SU-DHL-6 (cell line): Measurements from ENCODE around the gene CEP295NL.

Source experiments
- H2AFZ ChIP-seq: fragments of 200-600 bp; sonication (generic); 2 replicates; pipeline ENCODE4 v1.6.1; 2014; ENCODE audit warnings: low read depth, mild to moderate bottlenecking, moderate library complexity, mixed read lengths, antibody characterized with exemption, low read length; ENCODE audit not compliant: severe bottlenecking
- H3F3A ChIP-seq: fragments of 200-600 bp; shearing (Covaris generic); 2 replicates; pipeline ENCODE4 v1.6.0; 2016; ENCODE audit warnings: antibody characterized with exemption, mild to moderate bottlenecking; ENCODE audit not compliant: insufficient read depth
- H3K27ac ChIP-seq: fragments of 200-600 bp; sonication (generic); 2 replicates; pipeline ENCODE4 v1.5.1; 2016; ENCODE audit warnings: low read depth, mild to moderate bottlenecking, low read length, moderate library complexity, mixed read lengths
- H3K27me3 ChIP-seq: fragments of 200-600 bp; sonication (generic), shearing (Covaris generic); 2 replicates; pipeline ENCODE4 v1.6.0; 2014; ENCODE audit warnings: mild to moderate bottlenecking, low read length
- H3K36me3 ChIP-seq: fragments of 200-600 bp; sonication (generic); 2 replicates; pipeline ENCODE4 v1.6.1; 2014; ENCODE audit warnings: mild to moderate bottlenecking, low read length, mixed read lengths
- H3K4me2 ChIP-seq: fragments of 300-600, 200-600 bp; shearing (Covaris generic), sonication (generic); 2 replicates; pipeline ENCODE4 v1.6.0; 2014; ENCODE audit warnings: low read length, low read depth, mild to moderate bottlenecking; ENCODE audit not compliant: poor library complexity, severe bottlenecking
- H3K4me3 ChIP-seq: fragments of 200-600 bp; sonication (generic); 2 replicates; pipeline ENCODE4 v1.5.1; 2014; ENCODE audit warnings: antibody characterized with exemption, low read length, mild to moderate bottlenecking, mixed read lengths; ENCODE audit not compliant: insufficient read depth, poor library complexity, severe bottlenecking
- H3K79me2 ChIP-seq: fragments of 200-600 bp; sonication (generic); 2 replicates; pipeline ENCODE4 v1.6.1; 2014; ENCODE audit warnings: mild to moderate bottlenecking, low read length, moderate library complexity; ENCODE audit not compliant: insufficient read depth
- H3K9ac ChIP-seq: fragments of 200-600 bp; sonication (generic); 2 replicates; pipeline ENCODE4 v1.7.0; 2014; ENCODE audit warnings: mild to moderate bottlenecking, low read length
- H3K9me2 ChIP-seq: fragments of 200-600 bp; sonication (generic); replicated peaks from 2 replicates; pipeline ENCODE4 v1.6.1; 2014; ENCODE audit warnings: low read length; ENCODE audit not compliant: insufficient read depth
- H3K9me3 ChIP-seq: fragments of 200-600 bp; sonication (generic); 2 replicates; pipeline ENCODE4 v1.6.1; 2014; ENCODE audit warnings: low read length, mixed read lengths; ENCODE audit not compliant: insufficient read depth
- H4K20me1 ChIP-seq: fragments of 200-600 bp; sonication (generic); 2 replicates; pipeline ENCODE4 v1.6.1; 2014; ENCODE audit warnings: low read depth, mild to moderate bottlenecking, antibody characterized with exemption, low read length, moderate library complexity, mixed read lengths
- EZH2phosphoT487 ChIP-seq: fragments of 200-600 bp; sonication (generic), shearing (Covaris generic); conservative IDR thresholded peaks from 2 replicates; pipeline ENCODE4 v1.6.1; 2018; ENCODE audit warnings: mild to moderate bottlenecking, antibody characterized with exemption, low read length, moderate library complexity, mixed read lengths
- TF ChIP-seq, protein P1 (sequence below): fragments of 200-600 bp; sonication (generic); IDR thresholded peaks from one replicate; pipeline ENCODE4 v1.5.1; 2017; ENCODE audit warnings: antibody characterized with exemption, mild to moderate bottlenecking, low read length, moderate library complexity; ENCODE audit not compliant: insufficient read depth, poor library complexity, severe bottlenecking

The CEP295NL gene

DNA sequence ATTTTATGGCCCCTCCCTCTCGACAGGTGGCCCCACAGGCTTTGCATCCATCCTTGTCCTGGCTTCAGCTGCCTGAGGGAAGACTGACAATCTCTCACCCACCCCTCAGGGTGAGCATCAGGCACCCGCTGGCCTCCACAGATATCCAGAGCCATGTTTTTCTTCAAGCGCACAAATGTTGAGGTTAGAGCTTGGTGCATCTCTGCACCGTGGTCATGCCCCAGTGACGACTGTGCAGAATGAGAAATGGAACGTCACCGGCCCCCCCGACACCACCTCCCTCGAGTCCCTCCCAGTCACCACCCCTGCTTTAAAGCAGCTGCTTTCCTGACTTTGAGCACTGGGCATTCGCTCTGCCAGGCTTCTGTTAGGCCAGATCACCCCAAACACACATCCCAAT lies 42.0 kb upstream of the CEP295NL start:
- no peaks in the 10 kb centered on the region for H3K36me3 ChIP-seq
- no peaks in the 10 kb centered on the region for H3K9me2 ChIP-seq
- no peak overlapping the region for H3K27ac ChIP-seq

DNA sequence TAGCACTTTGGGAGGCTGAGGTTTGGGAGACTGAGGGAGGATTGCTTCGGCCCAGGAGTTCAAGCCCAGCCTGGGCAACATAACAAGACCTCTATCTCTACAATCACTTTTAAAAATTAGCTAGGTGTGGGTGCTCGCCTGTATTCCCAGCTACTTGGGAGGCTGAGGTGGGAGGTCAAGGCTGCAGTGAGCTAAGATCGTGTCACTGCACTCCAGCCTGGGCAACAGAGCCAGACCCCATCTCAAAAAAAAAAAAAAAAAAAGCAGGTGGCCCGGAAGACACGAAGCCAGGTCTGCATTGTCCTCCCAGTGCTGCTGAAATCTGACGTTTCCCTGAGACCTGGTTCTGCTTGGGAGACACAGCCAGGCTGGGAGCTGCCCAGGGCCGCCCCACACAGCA lies 41.0 kb upstream of the CEP295NL start:
- H3K9me2 ChIP-seq, result no peaks in the 10 kb centered on the region
- no peaks in the 10 kb centered on the region for H3K9me3 ChIP-seq
- H3K27ac ChIP-seq, result no peak overlapping the region
- no peaks in the 10 kb centered on the region for H3F3A ChIP-seq
- H3K36me3 ChIP-seq, result no peaks in the 10 kb centered on the region
- H2AFZ ChIP-seq, result no peak overlapping the region
- H3K27me3 ChIP-seq, result no peaks in the 10 kb centered on the region; the same call in 1 of the 2 replicates
- H3K4me2 ChIP-seq, result no peak overlapping the region
- no peaks in the 10 kb centered on the region for H3K79me2 ChIP-seq
- no peaks in the 10 kb centered on the region for H4K20me1 ChIP-seq
- TF ChIP-seq, protein P1, sequence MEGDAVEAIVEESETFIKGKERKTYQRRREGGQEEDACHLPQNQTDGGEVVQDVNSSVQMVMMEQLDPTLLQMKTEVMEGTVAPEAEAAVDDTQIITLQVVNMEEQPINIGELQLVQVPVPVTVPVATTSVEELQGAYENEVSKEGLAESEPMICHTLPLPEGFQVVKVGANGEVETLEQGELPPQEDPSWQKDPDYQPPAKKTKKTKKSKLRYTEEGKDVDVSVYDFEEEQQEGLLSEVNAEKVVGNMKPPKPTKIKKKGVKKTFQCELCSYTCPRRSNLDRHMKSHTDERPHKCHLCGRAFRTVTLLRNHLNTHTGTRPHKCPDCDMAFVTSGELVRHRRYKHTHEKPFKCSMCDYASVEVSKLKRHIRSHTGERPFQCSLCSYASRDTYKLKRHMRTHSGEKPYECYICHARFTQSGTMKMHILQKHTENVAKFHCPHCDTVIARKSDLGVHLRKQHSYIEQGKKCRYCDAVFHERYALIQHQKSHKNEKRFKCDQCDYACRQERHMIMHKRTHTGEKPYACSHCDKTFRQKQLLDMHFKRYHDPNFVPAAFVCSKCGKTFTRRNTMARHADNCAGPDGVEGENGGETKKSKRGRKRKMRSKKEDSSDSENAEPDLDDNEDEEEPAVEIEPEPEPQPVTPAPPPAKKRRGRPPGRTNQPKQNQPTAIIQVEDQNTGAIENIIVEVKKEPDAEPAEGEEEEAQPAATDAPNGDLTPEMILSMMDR, result no peak
- no peak for TF ChIP-seq EZH2phosphoT487
- H3K9ac ChIP-seq, result no peak overlapping the region
- no peak overlapping the region for H3K4me3 ChIP-seq

More for the DNA sequence above, 42.0 kb upstream of the CEP295NL start:
- TF ChIP-seq, protein P1, result no peak
- no peak for TF ChIP-seq EZH2phosphoT487
- no peaks in the 10 kb centered on the region for H3F3A ChIP-seq
- H3K9ac ChIP-seq, result no peak overlapping the region
- H3K27me3 ChIP-seq, result no peaks in the 10 kb centered on the region; the same call in 1 of the 2 replicates
- no peaks in the 10 kb centered on the region for H4K20me1 ChIP-seq
- H3K79me2 ChIP-seq, result no peaks in the 10 kb centered on the region
- H2AFZ ChIP-seq, result no peak overlapping the region
- H3K9me3 ChIP-seq, result no peaks in the 10 kb centered on the region
- H3K4me2 ChIP-seq, result no peak overlapping the region
- no peak overlapping the region for H3K4me3 ChIP-seq

DNA sequence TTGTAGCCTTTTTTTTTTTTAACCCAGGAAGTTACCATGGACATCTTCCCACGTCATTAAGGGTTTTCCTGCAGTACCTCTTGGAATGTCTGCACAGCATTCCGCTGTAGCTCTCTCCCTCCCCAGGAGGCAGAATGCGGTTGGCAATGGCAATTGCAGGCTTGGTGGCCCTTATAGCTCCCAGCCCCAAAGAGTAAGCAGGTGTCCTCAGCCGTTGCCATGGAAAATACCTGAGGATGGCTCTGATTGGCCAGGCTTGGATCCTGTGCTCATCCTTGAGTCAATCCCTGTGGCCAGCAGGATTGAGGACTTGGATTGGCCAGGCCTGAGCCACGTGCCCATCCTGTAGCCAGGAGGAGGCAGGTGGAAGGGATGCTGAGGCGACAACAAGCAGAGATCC lies 37.7 kb upstream of the CEP295NL start:
- H3K27ac ChIP-seq, result no peak overlapping the region
- H2AFZ ChIP-seq, result no peak overlapping the region
- no peaks in the 10 kb centered on the region for H3K36me3 ChIP-seq
- H3K4me3 ChIP-seq, result no peak overlapping the region
- H3K4me2 ChIP-seq, result no peak overlapping the region
- no peak overlapping the region for H3K9ac ChIP-seq
- no peaks in the 10 kb centered on the region for H3K9me2 ChIP-seq
- no peaks in the 10 kb centered on the region for H3F3A ChIP-seq
- H3K9me3 ChIP-seq, result no peaks in the 10 kb centered on the region
- no peaks in the 10 kb centered on the region for H4K20me1 ChIP-seq
- no peaks in the 10 kb centered on the region; the same call in 1 of the 2 replicates for H3K27me3 ChIP-seq
- no peak for TF ChIP-seq EZH2phosphoT487
- TF ChIP-seq, protein P1, result no peak
- H3K79me2 ChIP-seq, result no peaks in the 10 kb centered on the region

DNA sequence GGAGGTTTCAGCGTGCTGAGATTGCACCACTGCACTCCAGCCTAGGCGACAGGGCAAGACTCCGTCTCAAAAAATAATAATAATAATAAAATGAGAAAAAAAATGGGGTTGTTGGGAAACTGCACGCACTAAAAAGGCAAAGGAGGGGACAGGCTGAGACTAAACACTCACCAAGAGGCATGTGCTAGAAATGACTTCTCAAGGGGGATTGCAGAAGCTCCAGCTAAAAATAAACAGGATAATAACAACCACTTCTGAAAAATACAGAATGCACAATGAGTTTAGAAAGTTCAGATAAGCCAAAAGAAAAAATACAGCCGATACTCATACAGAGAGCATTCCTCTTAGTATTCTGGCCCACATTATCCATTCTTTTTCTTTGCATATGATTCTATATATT lies 37.3 kb upstream of the CEP295NL start:
- no peaks in the 10 kb centered on the region; the same call in 1 of the 2 replicates for H3K27me3 ChIP-seq
- no peaks in the 10 kb centered on the region for H3K36me3 ChIP-seq
- no peaks in the 10 kb centered on the region for H4K20me1 ChIP-seq
- H3K4me2 ChIP-seq, result no peak overlapping the region
- no peaks in the 10 kb centered on the region for H3F3A ChIP-seq
- H3K9me3 ChIP-seq, result no peaks in the 10 kb centered on the region
- H3K27ac ChIP-seq, result no peak overlapping the region
- TF ChIP-seq EZH2phosphoT487, result no peak
- TF ChIP-seq, protein P1, result no peak
- no peak overlapping the region for H3K9ac ChIP-seq
- H3K9me2 ChIP-seq, result no peaks in the 10 kb centered on the region
- no peak overlapping the region for H2AFZ ChIP-seq
- no peak overlapping the region for H3K4me3 ChIP-seq
- no peaks in the 10 kb centered on the region for H3K79me2 ChIP-seq
